HepG2 (cell line): Measurements from ENCODE around the gene U2SURP. TPM values are rescaled to one million over a fixed set of nuclear protein-coding genes. Genes with fewer than 3 reads are reported as not detected.

Source experiments
- AFF4 ChIP-seq: sonication (generic); formaldehyde crosslinking; IDR thresholded peaks from 2 replicates; pipeline ENCODE4 v1.4.0; 2020; ENCODE audit warnings: missing genetic modification reagents
- FOXK1 ChIP-seq: sonication (generic); formaldehyde crosslinking; IDR thresholded peaks from 2 replicates; pipeline ENCODE4 v1.4.0; 2020; ENCODE audit warnings: low read depth, missing genetic modification reagents, borderline replicate concordance
- MBNL3 ChIP-seq: fragments of 250-450 bp; sonication (Bioruptor Pico); conservative IDR thresholded peaks from 2 replicates; pipeline ENCODE4 v1.8.0; 2022; ENCODE audit warnings: mild to moderate bottlenecking, inconsistent platforms
- NFKBIZ ChIP-seq: IDR thresholded peaks from 2 replicates; pipeline ENCODE4 v1.6.1; 2018; ENCODE audit warnings: missing genetic modification reagents, missing compliant biosample characterization
- SALL2 ChIP-seq: sonication (generic); formaldehyde crosslinking; IDR thresholded peaks from 2 replicates; pipeline ENCODE4 v1.8.1; 2023; ENCODE audit warnings: mild to moderate bottlenecking, missing genetic modification reagents, inconsistent platforms
- TEAD2 ChIP-seq: sonication (generic); formaldehyde crosslinking; IDR thresholded peaks from 2 replicates; pipeline ENCODE4 v1.9.0; 2021; ENCODE audit warnings: missing genetic modification reagents
- THYN1 ChIP-seq: sonication (generic); formaldehyde crosslinking; IDR thresholded peaks from 2 replicates; pipeline ENCODE4 v1.8.1; 2023; ENCODE audit warnings: low read depth, mild to moderate bottlenecking, moderate library complexity, missing genetic modification reagents, borderline replicate concordance
- ZBTB39 ChIP-seq: sonication (generic); formaldehyde crosslinking; IDR thresholded peaks from 2 replicates; pipeline ENCODE4 v1.5.0; 2020; ENCODE audit warnings: missing genetic modification reagents
- ZEB1 ChIP-seq: IDR thresholded peaks from 2 replicates; pipeline ENCODE4 v1.6.1; 2012; ENCODE audit warnings: mild to moderate bottlenecking, low read depth, inconsistent platforms; ENCODE audit not compliant: insufficient replicate concordance
- ZNF12 ChIP-seq: sonication (generic); formaldehyde crosslinking; IDR thresholded peaks from 2 replicates; pipeline ENCODE4 v1.5.0; 2020; ENCODE audit warnings: missing genetic modification reagents
- ZNF30 ChIP-seq: sonication (generic); formaldehyde crosslinking; IDR thresholded peaks from 2 replicates; pipeline ENCODE4 v1.5.0; 2020; ENCODE audit warnings: mild to moderate bottlenecking, missing genetic modification reagents
- ZNF318 ChIP-seq: sonication (generic); formaldehyde crosslinking; IDR thresholded peaks from 2 replicates; pipeline ENCODE4 v1.4.0; 2020; ENCODE audit warnings: mild to moderate bottlenecking, missing genetic modification reagents
- ZNF460 ChIP-seq: sonication (generic); formaldehyde crosslinking; IDR thresholded peaks from 2 replicates; pipeline ENCODE4 v1.5.1; 2020; ENCODE audit warnings: missing genetic modification reagents, mild to moderate bottlenecking, borderline replicate concordance
- ZNF557 ChIP-seq: sonication (generic); formaldehyde crosslinking; IDR thresholded peaks from 2 replicates; pipeline ENCODE4 v1.4.0; 2020; ENCODE audit warnings: missing genetic modification reagents
- ZNF883 ChIP-seq: sonication (generic); formaldehyde crosslinking; IDR thresholded peaks from 2 replicates; pipeline ENCODE4 v1.5.1; 2020; ENCODE audit warnings: mild to moderate bottlenecking, missing genetic modification reagents; ENCODE audit errors: not compliant biosample characterization
- polyA plus RNA-seq, 8 experiments: library from polyadenylated mRNA; depleted of rRNA in 3 of 8; stranded (reverse) in 7 of 8; unstranded in 1 of 8; fragments of >200 nt; fragmentation: Illumina TruSeq in 4 of 8; extraction: Trizol in 4 of 8; gene quantifications; 2 replicates each; pipeline versions ENCODE4 v1.2.1 to v1.2.3, GENCODE V29; 2011 to 2016; ENCODE audit warnings: low read depth in 4 of 8, missing spikeins in 1 of 8, mixed read lengths in 1 of 8; ENCODE audit not compliant: insufficient read depth in 1 of 8
- total RNA-seq, 5 experiments: library from RNA; depleted of rRNA; stranded (reverse); fragments of >200 nt; fragmentation: Illumina TruSeq; extraction: Trizol; gene quantifications; 2 replicates each; pipeline ENCODE4 v1.2.3, GENCODE V29; 2016; ENCODE audit warnings: low read depth in 1 of 5

Gene U2SURP
- total and polyA plus RNA-seq, 2 of the 13 experiments (the other 11 are each of a cell fraction or from before 2014, with no cell fraction given): 55.9 to 173 TPM

GRCh38 chr3:143001369-143002082, at the start of gene U2SURP (continued):
- TF ChIP-seq FOXK1 (CRISPR knock-in tag): peak; percentile 91
- peak; percentile 92 for TF ChIP-seq ZNF557 (CRISPR knock-in tag)
- TF ChIP-seq ZNF318 (CRISPR knock-in tag): peak; percentile 74; the same call in 1 of the 2 replicates
- TF ChIP-seq AFF4 (CRISPR knock-in tag): no peak
- peak; percentile 33; the same call in 1 of the 2 replicates for TF ChIP-seq NFKBIZ (CRISPR knock-in tag)
- TF ChIP-seq MBNL3 (CRISPR knock-in tag): no peak
- peak; percentile 27 for TF ChIP-seq ZNF12 (CRISPR knock-in tag)
- no peak for TF ChIP-seq ZNF883 (CRISPR knock-in tag)
- TF ChIP-seq ZNF30 (CRISPR knock-in tag): peak; percentile 89; the same call in 1 of the 2 replicates
- TF ChIP-seq TEAD2 (CRISPR knock-in tag): no peak
- TF ChIP-seq SALL2 (CRISPR knock-in tag): peak; percentile 70; the same call in 1 of the 2 replicates
- TF ChIP-seq ZEB1: no peak
- no peak for TF ChIP-seq ZBTB39 (CRISPR knock-in tag)
- TF ChIP-seq THYN1: no peak
- peak; percentile 29; the same call in 1 of the 2 replicates for TF ChIP-seq ZNF460 (CRISPR knock-in tag)
